Nephron progenitor cell (in vitro differentiated cells): Measurements from ENCODE around the gene NKD1.

Experiments used
- DNase-seq: peaks from one replicate; pipeline ENCODE4 v3.0.0; 2021
- H3K27ac Mint-ChIP-seq: 2 replicates; pipeline ENCODE4 v1.8.0; 2021; ENCODE audit warnings: mild to moderate bottlenecking, moderate library complexity, mixed read lengths
- H3K27me3 Mint-ChIP-seq: 2 replicates; pipeline ENCODE4 v1.8.0; 2021; ENCODE audit warnings: mild to moderate bottlenecking, low read depth, mixed read lengths; ENCODE audit not compliant: poor library complexity
- H3K36me3 Mint-ChIP-seq: 2 replicates; pipeline ENCODE4 v1.8.0; 2021; ENCODE audit warnings: low read depth, mixed read lengths
- H3K4me1 Mint-ChIP-seq: 2 replicates; pipeline ENCODE4 v1.8.0; 2021; ENCODE audit warnings: mixed read lengths
- H3K4me3 Mint-ChIP-seq: 2 replicates; pipeline ENCODE4 v1.8.0; 2021; ENCODE audit warnings: mild to moderate bottlenecking, moderate library complexity, mixed read lengths
- H3K9me3 Mint-ChIP-seq: 2 replicates; pipeline ENCODE4 v1.8.0; 2021; ENCODE audit warnings: mild to moderate bottlenecking, moderate library complexity, mixed read lengths
- CTCF ChIP-seq: fragments of 200-600 bp; sonication (generic); IDR thresholded peaks from 2 replicates; pipeline ENCODE4 v1.5.0; 2021; ENCODE audit warnings: antibody characterized with exemption

Gene NKD1

GRCh38 chr16:50600582-50601283 lies 52.5 kb downstream of the NKD1 start:
- Mint-ChIP-seq H3K36me3 (no peaks in the 10 kb centered on the region), H3K4me1 (peaks cover 74% of the 10 kb centered on the region), H3K27ac (peak overlapping the region; percentile 97), H3K27me3 (peaks cover 3% of the 10 kb centered on the region), H3K4me3 (no peak overlapping the region), H3K9me3 (no peaks in the 10 kb centered on the region)
- DNase-seq = no peak
- TF ChIP-seq CTCF = no peak

GRCh38 chr16:50601341-50601740 lies 53.1 kb downstream of the NKD1 start:
- DNase-seq = no peak
- no peak overlapping the region for H3K27ac Mint-ChIP-seq
- H3K4me3 Mint-ChIP-seq = no peak overlapping the region
- H3K36me3 Mint-ChIP-seq = no peaks in the 10 kb centered on the region
- H3K4me1 Mint-ChIP-seq = peaks cover 79% of the 10 kb centered on the region
- no peak for TF ChIP-seq CTCF
- H3K27me3 Mint-ChIP-seq = peaks cover 3% of the 10 kb centered on the region
- H3K9me3 Mint-ChIP-seq = no peaks in the 10 kb centered on the region

- no peak for DNase-seq
- Mint-ChIP-seq H3K4me1 (peaks cover 79% of the 10 kb centered on the region), H3K36me3 (no peaks in the 10 kb centered on the region), H3K9me3 (no peaks in the 10 kb centered on the region), H3K4me3 (no peak overlapping the region), H3K27me3 (peaks cover 3% of the 10 kb centered on the region), H3K27ac (peak overlapping the region; percentile 97)
- no peak for TF ChIP-seq CTCF
Measured at GRCh38 chr16:50602126-50602525, 53.9 kb downstream of the NKD1 start.

- H3K36me3 Mint-ChIP-seq = peaks cover 1% of the 10 kb centered on the region
- H3K4me3 Mint-ChIP-seq = no peak overlapping the region
- H3K9me3 Mint-ChIP-seq = no peaks in the 10 kb centered on the region
- no peak for DNase-seq
- H3K27ac Mint-ChIP-seq = peak overlapping the region; percentile 97
- H3K4me1 Mint-ChIP-seq = peaks cover 81% of the 10 kb centered on the region
- H3K27me3 Mint-ChIP-seq = peaks cover 3% of the 10 kb centered on the region
- no peak for TF ChIP-seq CTCF
Measured at GRCh38 chr16:50602531-50603205, 54.5 kb downstream of the NKD1 start.

GRCh38 chr16:50603206-50604064 lies 55.2 kb downstream of the NKD1 start:
- DNase-seq = no peak
- Mint-ChIP-seq H3K36me3 (peaks cover 7% of the 10 kb centered on the region), H3K4me3 (no peak overlapping the region)

More at GRCh38 chr16:50603206-50604064, 55.2 kb downstream of the NKD1 start:
- TF ChIP-seq CTCF = no peak
- H3K4me1 Mint-ChIP-seq = peaks cover 82% of the 10 kb centered on the region
- peak overlapping the region; percentile 97 for H3K27ac Mint-ChIP-seq
- H3K9me3 Mint-ChIP-seq = no peaks in the 10 kb centered on the region
- peaks cover 3% of the 10 kb centered on the region for H3K27me3 Mint-ChIP-seq
